H9 (cell line): ENCODE results near the gene KRTAP20-3. TPM values are rescaled to one million over a fixed set of nuclear protein-coding genes. Genes with fewer than 3 reads are reported as not detected.
A peak's percentile ranks its signal among the peaks of the same experiment; 100 is the strongest.

Source experiments
- DNase-seq: peaks from one replicate; pipeline ENCODE4 v3.0.0-alpha.2; 2017
- H2AFZ ChIP-seq: one replicate; pipeline ENCODE4 v1.6.1; 2013; ENCODE audit warnings: mild to moderate bottlenecking, low read length, control low read depth, moderate library complexity
- H2AK5ac ChIP-seq: 2 replicates; pipeline ENCODE4 v1.6.1; 2013; ENCODE audit warnings: low read length, control low read depth, mixed read lengths; ENCODE audit not compliant: insufficient read length
- H2BK120ac ChIP-seq: one replicate; pipeline ENCODE4 v1.6.1; 2013; ENCODE audit warnings: low read depth, mild to moderate bottlenecking, low read length, control low read depth, inconsistent platforms; ENCODE audit not compliant: poor library complexity, severe bottlenecking
- H2BK12ac ChIP-seq: 2 replicates; pipeline ENCODE4 v1.6.1; 2013; ENCODE audit warnings: low read length, control low read depth, mixed read lengths, low read depth; ENCODE audit not compliant: insufficient read length
- H2BK15ac ChIP-seq: 2 replicates; pipeline ENCODE4 v1.6.1; 2013; ENCODE audit warnings: low read depth, low read length, control low read depth
- H2BK20ac ChIP-seq: one replicate; pipeline ENCODE4 v1.6.1; 2013; ENCODE audit warnings: low read depth, mild to moderate bottlenecking, low read length, control low read depth, inconsistent platforms; ENCODE audit not compliant: poor library complexity, severe bottlenecking
- H2BK5ac ChIP-seq: 2 replicates; pipeline ENCODE4 v1.6.1; 2013; ENCODE audit warnings: low read length, control low read depth, mixed read lengths; ENCODE audit not compliant: insufficient read length
- H3K14ac ChIP-seq: 2 replicates; pipeline ENCODE4 v1.6.1; 2013; ENCODE audit warnings: low read length, control low read depth; ENCODE audit not compliant: insufficient read depth
- H3K18ac ChIP-seq: 2 replicates; pipeline ENCODE4 v1.6.1; 2013; ENCODE audit warnings: low read depth, mild to moderate bottlenecking, mixed read lengths, low read length, control low read depth; ENCODE audit not compliant: insufficient read length
- H3K23ac ChIP-seq: 2 replicates; pipeline ENCODE4 v1.6.1; 2013; ENCODE audit warnings: low read length, control low read depth, mixed read lengths, low read depth; ENCODE audit not compliant: insufficient read length
- H3K23me2 ChIP-seq: 2 replicates; pipeline ENCODE4 v1.6.1; 2013; ENCODE audit warnings: low read depth, mild to moderate bottlenecking, mixed read lengths, low read length, control low read depth; ENCODE audit not compliant: insufficient read length, poor library complexity, severe bottlenecking
- H3K27ac ChIP-seq: 2 replicates; pipeline ENCODE4 v1.5.1; 2013; ENCODE audit warnings: low read length, control low read depth, mixed read lengths, low read depth; ENCODE audit not compliant: insufficient read length
- H3K27me3 ChIP-seq: 2 replicates; pipeline ENCODE4 v1.6.1; 2013; ENCODE audit warnings: low read length, control low read depth, inconsistent platforms; ENCODE audit not compliant: insufficient read depth
- H3K4ac ChIP-seq: 2 replicates; pipeline ENCODE4 v1.6.1; 2013; ENCODE audit warnings: low read depth, mild to moderate bottlenecking, control low read depth, inconsistent platforms, low read length, moderate library complexity
- H3K4me1 ChIP-seq: 2 replicates; pipeline ENCODE4 v1.6.1; 2013; ENCODE audit warnings: low read length, control low read depth, inconsistent platforms; ENCODE audit not compliant: insufficient read depth
- H3K4me2 ChIP-seq: 2 replicates; pipeline ENCODE4 v1.6.1; 2013; ENCODE audit warnings: low read length, control low read depth, mixed read lengths; ENCODE audit not compliant: insufficient read length, insufficient read depth
- H3K56ac ChIP-seq: 2 replicates; pipeline ENCODE4 v1.6.1; 2013; ENCODE audit warnings: low read depth, mild to moderate bottlenecking, mixed read lengths, low read length, control low read depth; ENCODE audit not compliant: insufficient read length
- H3K79me1 ChIP-seq: 2 replicates; pipeline ENCODE4 v1.6.1; 2013; ENCODE audit warnings: low read depth, mild to moderate bottlenecking, moderate library complexity, low read length, control low read depth, inconsistent platforms; ENCODE audit not compliant: insufficient read depth, poor library complexity, severe bottlenecking
- H3K79me2 ChIP-seq: 2 replicates; pipeline ENCODE4 v1.6.1; 2013; ENCODE audit warnings: low read length, control low read depth, inconsistent platforms; ENCODE audit not compliant: insufficient read depth
- H3K9ac ChIP-seq: 2 replicates; pipeline ENCODE4 v1.6.1; 2013; ENCODE audit warnings: low read length, control low read depth, mixed read lengths; ENCODE audit not compliant: insufficient read length; ENCODE audit errors: extremely low read depth
- H3K9me3 ChIP-seq: one replicate; pipeline ENCODE4 v1.6.1; 2013; ENCODE audit warnings: low read depth, low read length, inconsistent platforms; ENCODE audit not compliant: control insufficient read depth
- H3T11ph ChIP-seq: one replicate; pipeline ENCODE4 v1.6.1; 2013; ENCODE audit warnings: mild to moderate bottlenecking, low read length, control low read depth, inconsistent platforms
- H4K20me1 ChIP-seq: one replicate; pipeline ENCODE4 v1.6.1; 2013; ENCODE audit not compliant: control insufficient read depth, insufficient read length, insufficient read depth
- H4K5ac ChIP-seq: 2 replicates; pipeline ENCODE4 v1.6.1; 2013; ENCODE audit warnings: low read depth, mild to moderate bottlenecking, mixed read lengths, low read length, control low read depth; ENCODE audit not compliant: insufficient read length
- H4K8ac ChIP-seq: replicated peaks from 2 replicates; pipeline ENCODE4 v1.6.1; 2013; ENCODE audit warnings: low read length, control low read depth, mixed read lengths, low read depth; ENCODE audit not compliant: insufficient read length
- H4K91ac ChIP-seq: 2 replicates; pipeline ENCODE4 v1.6.1; 2013; ENCODE audit warnings: low read depth, mild to moderate bottlenecking, moderate library complexity, mixed read lengths, low read length, control low read depth; ENCODE audit not compliant: insufficient read length
- H3K27ac Mint-ChIP-seq, 3 experiments: 2 replicates in 2 of 3; 3 replicates in 1 of 3; pipeline ENCODE4 v1.8.0; 2020 to 2021; ENCODE audit warnings: mixed read lengths in 3 of 3, mild to moderate bottlenecking in 1 of 3, moderate library complexity in 1 of 3
- H3K27me3 Mint-ChIP-seq: 2 replicates; pipeline ENCODE4 v1.8.0; 2021; ENCODE audit warnings: low read depth, mild to moderate bottlenecking, moderate library complexity, mixed read lengths
- H3K36me3 Mint-ChIP-seq, 3 experiments: 2 replicates in 2 of 3; 3 replicates in 1 of 3; pipeline ENCODE4 v1.8.0; 2020 to 2021; ENCODE audit warnings: low read depth in 3 of 3, mixed read lengths in 3 of 3; ENCODE audit not compliant: insufficient read depth in 1 of 3
- H3K4me1 Mint-ChIP-seq, 2 experiments: 2 replicates each; pipeline ENCODE4 v1.8.0; 2020; ENCODE audit warnings: mixed read lengths in 2 of 2
- H3K4me3 Mint-ChIP-seq, 2 experiments: 2 replicates in 1 of 2; 3 replicates in 1 of 2; pipeline ENCODE4 v1.8.0; 2020 to 2021; ENCODE audit warnings: mild to moderate bottlenecking in 2 of 2, mixed read lengths in 2 of 2, moderate library complexity in 1 of 2
- H3K9me3 Mint-ChIP-seq, 2 experiments: 2 replicates in 1 of 2; 3 replicates in 1 of 2; pipeline ENCODE4 v1.8.0; 2020; ENCODE audit warnings: mild to moderate bottlenecking in 2 of 2, mixed read lengths in 2 of 2, moderate library complexity in 1 of 2
- CTCF ChIP-seq: fragments of 200-600 bp; sonication (generic); conservative IDR thresholded peaks from 3 replicates; pipeline ENCODE4 v1.8.0; 2021; ENCODE audit warnings: antibody characterized with exemption, mild to moderate bottlenecking
- WGBS: extraction: QIAGEN DNeasy Blood & Tissue Kit; methylation state at CpG from one replicate; pipeline ENCODE4 v1.1.7; 2013; ENCODE audit warnings: missing lambda C conversion rate, low lambda C conversion rate, mixed read lengths; ENCODE audit not compliant: insufficient read length; ENCODE audit errors: extremely low coverage; 5-methylcytosine and 5-hydroxymethylcytosine counted together
- total RNA-seq: library from RNA; stranded (reverse); gene quantifications from 2 replicates; pipeline ENCODE4 v1.2.1, GENCODE V29; 2021

KRTAP20-3 gene
- total RNA-seq, 1 experiment from 2014 or later = not detected

GRCh38 chr21:30605968-30606367, 36.7 kb upstream of the KRTAP20-3 start:
- no peak overlapping the region for H3K23ac ChIP-seq
- H3K27ac Mint-ChIP-seq = no peak overlapping the region
- no peaks in the 10 kb centered on the region for H3K4me1 Mint-ChIP-seq
- H2BK15ac ChIP-seq = no peak overlapping the region
- no peak overlapping the region for H4K8ac ChIP-seq
- H3K4me1 ChIP-seq = no peaks in the 10 kb centered on the region
- no peak overlapping the region for H2BK5ac ChIP-seq
- H3K79me2 ChIP-seq = no peaks in the 10 kb centered on the region
- H3K9me3 ChIP-seq = no peaks in the 10 kb centered on the region
- H4K5ac ChIP-seq = no peak overlapping the region
- no peak overlapping the region for H2AFZ ChIP-seq
- H3K27me3 Mint-ChIP-seq = peaks cover 5% of the 10 kb centered on the region
- no peak overlapping the region for H2BK120ac ChIP-seq
- no peak overlapping the region for H3K4ac ChIP-seq
- H3K23me2 ChIP-seq = no peaks in the 10 kb centered on the region
- H4K20me1 ChIP-seq = no peaks in the 10 kb centered on the region
- H3K36me3 Mint-ChIP-seq = peaks cover 0 to 27% (median 3%) of the 10 kb centered on the region in 3 experiments; a peak in 4 of 7 replicates
- no peak overlapping the region for H3K27ac ChIP-seq
- H4K91ac ChIP-seq = no peak overlapping the region
- H3K14ac ChIP-seq = no peak overlapping the region
- TF ChIP-seq CTCF = no peak
- DNase-seq = peak; percentile 56
- no peak overlapping the region for H3K4me2 ChIP-seq
- no peak overlapping the region for H2AK5ac ChIP-seq
- no peak overlapping the region for H3T11ph ChIP-seq
- no peak overlapping the region for H3K9ac ChIP-seq
- H3K9me3 Mint-ChIP-seq = peaks cover 2 to 39% of the 10 kb centered on the region in 2 experiments; a peak in 4 of 5 replicates
- WGBS = no CpG with 5 or more reads among the region's 2 CpGs
- H3K79me1 ChIP-seq = no peaks in the 10 kb centered on the region
- H3K4me3 Mint-ChIP-seq = no peak overlapping the region
- no peaks in the 10 kb centered on the region for H3K27me3 ChIP-seq
- H2BK12ac ChIP-seq = no peak overlapping the region
- H2BK20ac ChIP-seq = no peak overlapping the region
- H3K18ac ChIP-seq = no peak overlapping the region
- no peak overlapping the region for H3K56ac ChIP-seq
